ENCODE results near the gene ADGRG6.

ADGRG6 gene

GRCh38 chr6:142329486-142330113 is 27.8 kb downstream of the ADGRG6 start:
- H3K79me2 ChIP-seq (ENCODE audit: insufficient read depth, low read length): no peaks in the 10 kb centered on the region
- no peak overlapping the region for H2AFZ ChIP-seq (ENCODE audit: low read length)
- H3F3A ChIP-seq (ENCODE audit: low read depth): 0 out of 2 replicates have a peak, but pooled peaks cover 2% of the 10 kb centered on the region
- TF ChIP-seq EZH2phosphoT487 (IDR thresholded peaks at IDR 0.05; ENCODE audit: borderline replicate concordance): no peak
- no peak for TF ChIP-seq CTCF (conservative IDR thresholded peaks at IDR 0.05; ENCODE audit: low read length)
- H3K9me2 ChIP-seq (replicated peaks; ENCODE audit: low read depth, low read length): no peaks in the 10 kb centered on the region
- no peak overlapping the region for H3K9ac ChIP-seq (ENCODE audit: low read depth, low read length, poor library complexity, severe bottlenecking)
- no peaks in the 10 kb centered on the region for H3K9me3 ChIP-seq (ENCODE audit: insufficient read depth, low read depth, low read length)
- no peaks in the 10 kb centered on the region for H4K20me1 ChIP-seq (ENCODE audit: insufficient read depth, low read length, poor library complexity, severe bottlenecking)
- H3K4me1 ChIP-seq (ENCODE audit: insufficient read depth, low read length, poor library complexity, severe bottlenecking): peaks cover 18% of the 10 kb centered on the region
- no peak overlapping the region for H3K4me3 ChIP-seq (ENCODE audit: low read length, poor library complexity, severe bottlenecking)
- no peak overlapping the region for H3K4me2 ChIP-seq (ENCODE audit: low read depth, low read length, poor library complexity, severe bottlenecking)
- H3K27me3 ChIP-seq (ENCODE audit: insufficient read depth, low read length, poor library complexity, severe bottlenecking): no peaks in the 10 kb centered on the region
- no peaks in the 10 kb centered on the region for H3K36me3 ChIP-seq (ENCODE audit: insufficient read depth, low read length)

DNA sequence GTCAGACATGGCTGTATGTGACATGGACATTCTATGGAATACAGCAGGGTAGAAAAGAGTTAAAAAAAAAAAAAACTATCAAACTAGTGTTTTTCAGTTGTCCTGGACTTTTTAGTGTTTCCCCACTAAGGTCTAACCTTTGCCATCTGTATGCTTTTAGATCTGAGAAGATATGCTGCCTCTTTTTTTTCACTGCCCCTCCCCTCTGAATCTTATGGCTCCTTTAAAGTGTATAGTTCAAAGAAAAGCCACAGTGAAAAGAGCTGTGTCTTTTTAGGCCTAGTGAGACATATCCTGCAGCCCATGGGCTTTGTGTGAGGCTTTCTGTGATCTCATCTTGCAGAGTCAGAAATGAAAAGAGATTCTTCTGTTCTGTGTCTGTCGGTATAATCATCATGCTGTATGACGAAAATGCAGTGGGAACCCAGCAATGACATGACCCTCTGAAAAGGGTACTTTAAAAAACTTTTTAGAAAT is 29.3 kb downstream of the ADGRG6 start:
- 0 out of 2 replicates have a peak, but pooled peaks cover 2% of the 10 kb centered on the region for H3F3A ChIP-seq (ENCODE audit: low read depth)
- no peaks in the 10 kb centered on the region for H3K36me3 ChIP-seq (ENCODE audit: insufficient read depth, low read length)
- H3K9ac ChIP-seq (ENCODE audit: low read depth, low read length, poor library complexity, severe bottlenecking): no peak overlapping the region
- no peaks in the 10 kb centered on the region for H3K27me3 ChIP-seq (ENCODE audit: insufficient read depth, low read length, poor library complexity, severe bottlenecking)
- TF ChIP-seq EZH2phosphoT487 (IDR thresholded peaks at IDR 0.05; ENCODE audit: borderline replicate concordance) (no peak), CTCF (conservative IDR thresholded peaks at IDR 0.05; ENCODE audit: low read length) (no peak)
- H3K4me3 ChIP-seq (ENCODE audit: low read length, poor library complexity, severe bottlenecking): no peak overlapping the region
- H3K79me2 ChIP-seq (ENCODE audit: insufficient read depth, low read length): no peaks in the 10 kb centered on the region
- no peaks in the 10 kb centered on the region for H3K9me2 ChIP-seq (replicated peaks; ENCODE audit: low read depth, low read length)
- peak overlapping the region; percentile 22 for H3K4me2 ChIP-seq (ENCODE audit: low read depth, low read length, poor library complexity, severe bottlenecking)
- H4K20me1 ChIP-seq (ENCODE audit: insufficient read depth, low read length, poor library complexity, severe bottlenecking): no peaks in the 10 kb centered on the region
- peaks cover 19% of the 10 kb centered on the region for H3K4me1 ChIP-seq (ENCODE audit: insufficient read depth, low read length, poor library complexity, severe bottlenecking)
- no peaks in the 10 kb centered on the region for H3K9me3 ChIP-seq (ENCODE audit: insufficient read depth, low read depth, low read length)
- 0 out of 2 replicates have a peak overlapping the region, but pooled peaks have one; percentile 11 for H2AFZ ChIP-seq (ENCODE audit: low read length)

- no peak overlapping the region for H3K4me3 ChIP-seq (ENCODE audit: low read length, poor library complexity, severe bottlenecking)
- peak overlapping the region; percentile 22 for H3K4me2 ChIP-seq (ENCODE audit: low read depth, low read length, poor library complexity, severe bottlenecking)
- H4K20me1 ChIP-seq (ENCODE audit: insufficient read depth, low read length, poor library complexity, severe bottlenecking): no peaks in the 10 kb centered on the region
- 0 out of 2 replicates have a peak, but pooled peaks cover 2% of the 10 kb centered on the region for H3F3A ChIP-seq (ENCODE audit: low read depth)
- no peaks in the 10 kb centered on the region for H3K27me3 ChIP-seq (ENCODE audit: insufficient read depth, low read length, poor library complexity, severe bottlenecking)
- H3K79me2 ChIP-seq (ENCODE audit: insufficient read depth, low read length): no peaks in the 10 kb centered on the region
- TF ChIP-seq EZH2phosphoT487 (IDR thresholded peaks at IDR 0.05; ENCODE audit: borderline replicate concordance): no peak
- TF ChIP-seq CTCF (conservative IDR thresholded peaks at IDR 0.05; ENCODE audit: low read length): no peak
- H3K4me1 ChIP-seq (ENCODE audit: insufficient read depth, low read length, poor library complexity, severe bottlenecking): peaks cover 19% of the 10 kb centered on the region
- H3K9me3 ChIP-seq (ENCODE audit: insufficient read depth, low read depth, low read length): no peaks in the 10 kb centered on the region
- no peak overlapping the region for H3K9ac ChIP-seq (ENCODE audit: low read depth, low read length, poor library complexity, severe bottlenecking)
- no peaks in the 10 kb centered on the region for H3K36me3 ChIP-seq (ENCODE audit: insufficient read depth, low read length)
- no peaks in the 10 kb centered on the region for H3K9me2 ChIP-seq (replicated peaks; ENCODE audit: low read depth, low read length)
- 0 out of 2 replicates have a peak overlapping the region, but pooled peaks have one; percentile 11 for H2AFZ ChIP-seq (ENCODE audit: low read length)
Observed at GRCh38 chr6:142331601-142332000, 29.8 kb downstream of the ADGRG6 start.
